HL-60 (cell line): Measurements from ENCODE around the gene VIP.

Experiments used
- CTCF ChIP-seq: IDR thresholded peaks from one replicate; pipeline ENCODE4 v1.5.1; 2011; ENCODE audit warnings: low read length, control low read depth, inconsistent platforms; ENCODE audit not compliant: insufficient read depth
- POLR2AphosphoS5 ChIP-seq: IDR thresholded peaks from 2 replicates; pipeline ENCODE4 v1.6.1; 2012; ENCODE audit warnings: low read depth
- REST ChIP-seq: IDR thresholded peaks from 2 replicates; pipeline ENCODE4 v1.6.1; 2012; ENCODE audit warnings: low read depth; ENCODE audit not compliant: insufficient replicate concordance
- SPI1 ChIP-seq: IDR thresholded peaks from 2 replicates; pipeline ENCODE4 v1.6.1; 2012; ENCODE audit warnings: low read depth, mild to moderate bottlenecking, borderline replicate concordance

GRCh38 chr6:152769993-152770392 lies 19.4 kb downstream of the VIP start:
- no peak for TF ChIP-seq CTCF
- TF ChIP-seq POLR2AphosphoS5, result no peak
- no peak for TF ChIP-seq REST
- TF ChIP-seq SPI1, result no peak
